ENCODE results near the gene EHBP1.
A peak's percentile ranks its signal among the peaks of the same experiment; 100 is the strongest.

The EHBP1 gene

DNA sequence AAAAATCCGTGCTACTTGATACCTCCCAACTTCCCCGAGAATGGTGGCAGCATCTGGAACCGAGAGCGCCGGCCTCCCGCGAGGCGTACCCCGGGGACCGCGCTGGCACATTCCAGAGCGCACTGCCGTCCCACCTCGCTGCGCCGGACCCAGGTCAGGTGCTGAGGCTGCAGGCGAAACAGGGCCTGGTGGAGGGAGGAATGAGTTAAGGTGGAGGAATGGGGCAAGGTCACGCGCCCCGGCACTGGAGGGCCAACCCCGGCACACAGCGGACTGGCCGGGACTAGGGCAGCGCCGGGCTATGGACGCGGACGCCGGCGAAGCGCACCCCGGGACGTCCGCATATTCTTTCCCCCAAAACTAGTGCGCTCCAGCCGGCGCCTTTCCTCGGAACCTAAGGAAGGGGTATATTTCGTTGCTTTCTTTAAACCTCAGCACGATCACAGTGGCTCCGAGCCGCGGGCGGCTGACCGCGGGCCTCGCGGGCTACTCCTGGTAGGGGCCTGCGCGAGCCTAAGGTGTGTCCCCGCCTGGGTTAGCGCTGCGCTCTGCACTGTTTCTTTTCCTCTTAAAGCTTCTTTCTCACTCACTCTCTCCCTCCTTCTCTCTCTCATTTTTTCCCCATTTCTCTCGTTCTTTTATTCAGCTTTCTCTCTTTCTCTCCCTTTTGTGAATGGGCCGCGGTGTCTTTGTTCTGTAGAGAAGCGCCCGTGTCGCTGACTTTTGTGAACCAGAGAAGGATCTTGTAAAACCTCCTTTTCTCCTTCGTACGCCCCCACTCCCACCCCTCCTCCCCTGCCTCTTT lies 343.1 kb downstream of the EHBP1 start:
- no peak for TF ChIP-seq JUND (IDR thresholded peaks at IDR 0.05; ENCODE audit: low read depth)
- no peak for DNase-seq (ENCODE audit: low read depth in 1 of 2, low spot score in 1 of 2)
- in situ Hi-C loops (cut with HindIII; ENCODE audit: low pct_unique_long_range_greater_than_20kb, low sequenced_read_pairs), result no loop called here

GRCh38 chr2:63049211-63049969 lies 343.9 kb downstream of the EHBP1 start:
- in situ Hi-C loops (cut with HindIII; ENCODE audit: low pct_unique_long_range_greater_than_20kb, low sequenced_read_pairs), result no loop called here
- DNase-seq (ENCODE audit: low read depth in 1 of 2, low spot score in 1 of 2), result no peak
- TF ChIP-seq JUND (IDR thresholded peaks at IDR 0.05; ENCODE audit: low read depth), result no peak

DNA sequence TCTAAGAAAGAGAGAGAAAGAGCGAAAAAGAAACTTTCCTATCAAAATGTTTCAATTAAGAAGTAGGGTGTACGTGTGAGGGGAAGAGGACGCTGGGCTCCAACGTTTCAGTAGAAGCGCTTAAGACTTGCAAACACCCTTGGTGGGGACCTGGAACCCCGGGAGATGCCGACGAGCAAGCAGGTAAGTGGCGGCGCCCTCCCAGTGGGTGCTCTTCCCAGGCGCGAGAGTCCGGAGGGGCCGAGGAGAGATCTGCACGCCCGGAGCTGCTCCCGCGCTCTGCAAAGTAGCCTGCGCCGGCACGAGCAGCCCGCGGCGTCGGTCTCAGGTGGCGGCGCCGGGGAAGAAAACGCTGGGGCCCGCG lies 344.4 kb downstream of the EHBP1 start:
- peak in 1 of 2 experiments; percentile 68 for DNase-seq (ENCODE audit: low read depth in 1 of 2, low spot score in 1 of 2)
- no peak for TF ChIP-seq JUND (IDR thresholded peaks at IDR 0.05; ENCODE audit: low read depth)
- in situ Hi-C loops (cut with HindIII; ENCODE audit: low pct_unique_long_range_greater_than_20kb, low sequenced_read_pairs), result no loop called here

- peak; percentile 91 to 98 for DNase-seq (ENCODE audit: low read depth in 1 of 2, low spot score in 1 of 2)
- in situ Hi-C loops (cut with HindIII; ENCODE audit: low pct_unique_long_range_greater_than_20kb, low sequenced_read_pairs), result no loop called here
- TF ChIP-seq JUND (IDR thresholded peaks at IDR 0.05; ENCODE audit: low read depth), result no peak
Measured at GRCh38 chr2:63050334-63051041, 345.0 kb downstream of the EHBP1 start, which contains the start of gene OTX1. TSS of gene OTX1 (plus strand) at chr2:63050830. CDS start at chr2:63052991, 2,161 bp downstream.

GRCh38 chr2:63051042-63051794 lies 345.7 kb downstream of the EHBP1 start:
- peak in 1 of 2 experiments; percentile 25 for DNase-seq (ENCODE audit: low read depth in 1 of 2, low spot score in 1 of 2)
- in situ Hi-C loops (cut with HindIII; ENCODE audit: low pct_unique_long_range_greater_than_20kb, low sequenced_read_pairs), result no loop called here
- no peak for TF ChIP-seq JUND (IDR thresholded peaks at IDR 0.05; ENCODE audit: low read depth)

DNA sequence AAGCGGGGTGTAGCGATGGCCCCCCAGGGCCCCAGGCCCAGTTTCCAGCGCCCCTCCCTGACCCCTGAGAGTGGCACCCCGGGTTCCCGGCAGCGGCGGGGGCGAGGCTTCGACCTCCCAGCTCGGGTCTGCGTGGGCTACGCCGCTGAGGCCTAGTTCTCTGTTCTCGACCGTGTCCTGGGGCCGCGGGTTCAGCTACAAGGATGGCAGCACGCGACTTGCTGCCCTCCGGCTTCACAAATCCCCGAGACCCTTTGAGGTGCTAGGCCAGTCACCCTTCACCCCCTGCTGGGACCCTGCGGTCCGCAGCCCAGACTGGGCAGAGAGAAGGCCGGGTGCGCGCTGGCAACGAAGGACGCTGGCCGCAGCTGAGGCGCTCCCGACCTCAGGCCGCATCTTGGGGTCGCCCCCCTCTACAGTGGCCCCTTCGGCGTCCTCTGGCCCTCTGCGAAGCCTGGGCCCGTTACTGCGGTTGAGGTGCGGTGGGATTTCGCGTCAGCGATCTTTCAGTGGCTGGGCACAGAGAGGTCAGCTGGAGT lies 346.4 kb downstream of the EHBP1 start:
- in situ Hi-C loops (cut with HindIII; ENCODE audit: low pct_unique_long_range_greater_than_20kb, low sequenced_read_pairs), result no loop called here
- TF ChIP-seq JUND (IDR thresholded peaks at IDR 0.05; ENCODE audit: low read depth), result no peak
- no peak for DNase-seq (ENCODE audit: low read depth in 1 of 2, low spot score in 1 of 2)

DNA sequence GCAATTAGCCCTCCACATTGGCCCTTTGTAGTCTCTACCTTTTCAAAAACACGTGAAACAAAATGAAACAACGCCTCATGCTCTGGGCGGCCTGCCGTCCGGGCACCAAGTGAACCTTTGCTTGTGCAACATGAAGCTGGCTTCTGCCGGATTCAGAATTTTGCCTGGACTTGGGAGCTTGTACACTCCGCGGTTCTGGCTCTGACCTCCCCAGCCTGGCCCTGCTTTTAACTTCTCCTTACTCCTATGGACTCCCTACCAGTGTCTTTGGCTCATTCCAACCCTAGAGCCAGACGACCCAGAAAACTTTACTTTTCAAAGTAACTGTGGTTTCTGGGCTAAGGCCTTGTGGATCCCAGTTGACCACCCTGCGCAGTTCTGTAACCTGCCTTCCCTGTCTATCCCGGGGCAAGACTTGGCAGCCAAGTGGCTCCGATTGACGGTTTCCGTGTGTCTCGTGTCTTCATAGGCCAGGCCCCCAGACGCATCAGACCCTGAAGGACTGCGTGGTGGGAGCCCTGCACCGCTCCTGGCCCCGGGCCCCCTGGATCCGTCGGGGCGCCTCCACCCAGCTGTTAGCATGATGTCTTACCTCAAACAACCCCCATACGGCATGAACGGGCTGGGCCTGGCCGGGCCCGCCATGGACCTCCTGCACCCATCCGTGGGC lies 347.0 kb downstream of the EHBP1 start:
- TF ChIP-seq JUND (IDR thresholded peaks at IDR 0.05; ENCODE audit: low read depth), result no peak
- in situ Hi-C loops (cut with HindIII; ENCODE audit: low pct_unique_long_range_greater_than_20kb, low sequenced_read_pairs), result no loop called here
- DNase-seq (ENCODE audit: low read depth in 1 of 2, low spot score in 1 of 2), result no peak

GRCh38 chr2:63053081-63053888 lies 347.8 kb downstream of the EHBP1 start:
- in situ Hi-C loops (cut with HindIII; ENCODE audit: low pct_unique_long_range_greater_than_20kb, low sequenced_read_pairs), result no loop called here
- no peak for TF ChIP-seq JUND (IDR thresholded peaks at IDR 0.05; ENCODE audit: low read depth)

DNA sequence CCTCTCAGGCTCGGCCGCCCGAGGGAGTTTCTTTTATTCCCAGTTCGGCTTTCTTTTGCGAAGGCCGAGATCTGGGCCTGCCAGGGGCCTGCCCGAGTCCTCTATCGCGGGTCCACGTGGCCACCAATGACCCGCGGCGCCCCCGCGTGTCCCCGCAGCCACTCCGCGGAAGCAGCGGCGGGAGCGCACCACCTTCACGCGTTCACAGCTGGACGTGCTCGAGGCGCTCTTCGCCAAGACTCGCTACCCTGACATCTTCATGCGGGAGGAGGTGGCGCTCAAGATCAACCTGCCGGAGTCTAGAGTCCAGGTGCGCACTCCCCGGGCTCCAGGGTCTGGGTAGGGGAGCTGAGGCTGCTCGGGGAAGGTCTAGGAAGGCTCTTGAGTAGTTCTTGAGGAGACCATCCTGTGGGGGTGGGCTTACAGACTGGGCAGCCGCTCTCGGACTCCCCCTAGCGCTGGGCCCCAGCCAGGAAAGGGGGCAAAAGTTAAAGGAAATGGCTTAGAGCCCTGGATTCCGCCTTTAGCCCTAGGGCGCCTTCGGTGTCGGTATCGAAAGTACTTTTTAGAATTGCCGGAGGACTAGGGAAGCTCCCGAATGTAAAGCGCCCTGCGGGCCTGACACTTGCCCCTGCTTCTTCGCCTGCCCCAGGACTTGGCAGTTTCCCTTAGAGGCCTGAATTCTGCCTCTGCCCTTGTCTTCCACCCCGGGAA lies 348.5 kb downstream of the EHBP1 start:
- no peak for TF ChIP-seq JUND (IDR thresholded peaks at IDR 0.05; ENCODE audit: low read depth)
- DNase-seq (ENCODE audit: low read depth in 1 of 2, low spot score in 1 of 2), result no peak
- in situ Hi-C loops (cut with HindIII; ENCODE audit: low pct_unique_long_range_greater_than_20kb, low sequenced_read_pairs), result no loop called here

More at GRCh38 chr2:63053081-63053888, 347.8 kb downstream of the EHBP1 start:
- no peak for DNase-seq (ENCODE audit: low read depth in 1 of 2, low spot score in 1 of 2)

GRCh38 chr2:63054841-63055225 lies 349.3 kb downstream of the EHBP1 start:
- no peak for DNase-seq (ENCODE audit: low read depth in 1 of 2, low spot score in 1 of 2)
- no peak for TF ChIP-seq JUND (IDR thresholded peaks at IDR 0.05; ENCODE audit: low read depth)
- in situ Hi-C loops (cut with HindIII; ENCODE audit: low pct_unique_long_range_greater_than_20kb, low sequenced_read_pairs), result no loop called here

Measured in T47D (cell line).